OCI-LY1 (cell line): Measurements from ENCODE around the gene GCDH.

ENCODE experiments used
- H2AFZ ChIP-seq: fragments of 200-600 bp; sonication (generic), shearing (Covaris generic); 2 replicates; pipeline ENCODE4 v1.6.0; 2014; ENCODE audit warnings: antibody characterized with exemption, mild to moderate bottlenecking, low read length
- H3F3A ChIP-seq: fragments of 200-600 bp; sonication (generic), shearing (Covaris generic); 2 replicates; pipeline ENCODE4 v1.6.0; 2014; ENCODE audit warnings: mild to moderate bottlenecking, antibody characterized with exemption, low read length, moderate library complexity; ENCODE audit not compliant: insufficient read depth
- H3K27ac ChIP-seq: fragments of 200-600 bp; sonication (generic); 2 replicates; pipeline ENCODE4 v1.5.1; 2014; ENCODE audit warnings: low read length, mixed run types, mild to moderate bottlenecking, low read depth; ENCODE audit not compliant: poor library complexity, severe bottlenecking
- H3K27me3 ChIP-seq: fragments of 200-600 bp; sonication (generic); 2 replicates; pipeline ENCODE4 v1.6.0; 2014; ENCODE audit warnings: antibody characterized with exemption, mild to moderate bottlenecking, low read length, moderate library complexity; ENCODE audit not compliant: insufficient read depth
- H3K36me3 ChIP-seq: fragments of 200-600 bp; sonication (generic); 2 replicates; pipeline ENCODE4 v1.6.1; 2014; ENCODE audit warnings: mild to moderate bottlenecking, antibody characterized with exemption, low read length, moderate library complexity, mixed read lengths; ENCODE audit not compliant: insufficient read depth
- H3K4me1 ChIP-seq: fragments of 200-600 bp; sonication (generic); 2 replicates; pipeline ENCODE4 v1.5.1; 2014; ENCODE audit warnings: mild to moderate bottlenecking, low read length, moderate library complexity; ENCODE audit not compliant: insufficient read depth, severe bottlenecking
- H3K4me2 ChIP-seq: fragments of 200-600 bp; sonication (generic), shearing (Covaris generic); 2 replicates; pipeline ENCODE4 v1.6.1; 2014; ENCODE audit warnings: low read length
- H3K4me3 ChIP-seq: fragments of 200-600 bp; sonication (generic); 2 replicates; pipeline ENCODE4 v1.5.1; 2014; ENCODE audit warnings: low read length, low read depth, mild to moderate bottlenecking, mixed read lengths; ENCODE audit not compliant: poor library complexity, severe bottlenecking
- H3K79me2 ChIP-seq: fragments of 200-600 bp; shearing (Covaris generic); 2 replicates; pipeline ENCODE4 v1.6.1; 2016; ENCODE audit warnings: mixed run types, low read length, mixed read lengths; ENCODE audit not compliant: insufficient read depth
- H3K9ac ChIP-seq: fragments of 200-600 bp; sonication (generic), shearing (Covaris generic); 2 replicates; pipeline ENCODE4 v1.6.1; 2014; ENCODE audit warnings: mild to moderate bottlenecking, low read length, mixed read lengths
- H3K9me2 ChIP-seq: fragments of 200-600 bp; sonication (generic), shearing (Covaris generic); 2 replicates; pipeline ENCODE4 v1.6.1; 2014; ENCODE audit warnings: low read depth, mild to moderate bottlenecking, low read length, mixed read lengths
- H3K9me3 ChIP-seq: fragments of 200-600 bp; shearing (Covaris generic); 2 replicates; pipeline ENCODE4 v1.6.1; 2014; ENCODE audit warnings: low read length, mixed read lengths
- H4K20me1 ChIP-seq: fragments of 200-600 bp; sonication (generic), shearing (Covaris generic); 2 replicates; pipeline ENCODE4 v1.6.0; 2016; ENCODE audit warnings: mild to moderate bottlenecking, low read length; ENCODE audit not compliant: insufficient read depth
- EZH2 ChIP-seq: fragments of 200-600 bp; sonication (generic), shearing (Covaris generic); IDR thresholded peaks from 2 replicates; pipeline ENCODE4 v1.8.0; 2017; ENCODE audit warnings: borderline replicate concordance, mixed run types, mild to moderate bottlenecking, antibody characterized with exemption, low read length, moderate library complexity, mixed read lengths
- TF ChIP-seq, protein P1 (sequence below): fragments of 200-600 bp; sonication (generic), shearing (Covaris generic); IDR thresholded peaks from 2 replicates; pipeline ENCODE4 v1.5.1; 2017; ENCODE audit warnings: mild to moderate bottlenecking, antibody characterized with exemption, low read length, moderate library complexity, mixed read lengths

GCDH gene

DNA sequence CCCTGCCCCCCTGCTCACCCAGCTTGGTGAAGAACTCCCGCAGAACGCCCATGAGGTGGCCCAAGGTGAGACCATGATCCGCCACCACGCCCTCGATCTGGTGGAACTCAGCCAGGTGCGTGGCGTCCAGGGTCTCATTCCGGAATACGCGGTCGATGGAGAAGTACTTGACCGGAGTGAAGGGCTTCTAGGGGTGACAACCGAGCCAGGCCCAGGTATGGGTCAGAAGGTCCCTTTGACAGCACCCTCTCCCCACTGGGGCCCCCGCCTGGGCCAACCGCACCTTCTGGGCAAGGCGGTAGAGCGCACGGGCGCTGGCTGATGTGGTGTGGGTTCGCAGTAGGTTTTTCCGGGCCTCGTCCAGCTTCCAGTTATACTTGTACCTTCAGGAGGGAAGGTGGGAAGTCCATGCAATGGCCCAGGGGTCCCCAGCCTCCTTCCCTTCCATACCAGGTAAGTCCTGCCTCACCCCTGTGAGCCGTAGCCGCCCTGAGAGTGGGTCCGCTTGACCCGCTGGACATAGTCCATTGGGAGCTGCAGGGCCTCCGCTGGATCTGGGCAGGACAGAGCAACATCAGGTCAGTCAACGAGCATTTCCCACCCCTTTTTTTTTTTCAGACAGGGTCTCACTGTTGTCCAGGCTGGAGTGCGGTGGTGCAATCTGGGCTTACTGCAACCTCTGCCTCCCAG lies 33.8 kb downstream of the GCDH start:
- H3K27ac ChIP-seq: no peak overlapping the region
- no peak overlapping the region for H3K9ac ChIP-seq
- H4K20me1 ChIP-seq: no peaks in the 10 kb centered on the region
- no peaks in the 10 kb centered on the region for H3K27me3 ChIP-seq
- H3K9me2 ChIP-seq: no peaks in the 10 kb centered on the region
- no peak overlapping the region for H2AFZ ChIP-seq
- H3K4me1 ChIP-seq: no peaks in the 10 kb centered on the region
- H3K4me3 ChIP-seq: no peak overlapping the region
- peaks cover 9% of the 10 kb centered on the region for H3F3A ChIP-seq
- H3K36me3 ChIP-seq: peaks cover 76% of the 10 kb centered on the region
- no peak overlapping the region for H3K4me2 ChIP-seq
- TF ChIP-seq EZH2: no peak
- no peaks in the 10 kb centered on the region for H3K79me2 ChIP-seq
- H3K9me3 ChIP-seq: no peaks in the 10 kb centered on the region

GRCh38 chr19:12930002-12930645 lies 39.2 kb downstream of the GCDH start:
- Histone ChIP-seq H3K9ac (no peak overlapping the region), H4K20me1 (no peaks in the 10 kb centered on the region), H3K79me2 (peaks cover 21% of the 10 kb centered on the region), H3K36me3 (peaks cover 63% of the 10 kb centered on the region), H3K4me2 (no peak overlapping the region), H3K27me3 (no peaks in the 10 kb centered on the region), H3K4me1 (peaks cover 23% of the 10 kb centered on the region), H3K4me3 (no peak overlapping the region), H3K9me2 (no peaks in the 10 kb centered on the region), H3F3A (no peaks in the 10 kb centered on the region), H3K9me3 (no peaks in the 10 kb centered on the region), H2AFZ (no peak overlapping the region), H3K27ac (no peak overlapping the region)
- TF ChIP-seq, protein P1, sequence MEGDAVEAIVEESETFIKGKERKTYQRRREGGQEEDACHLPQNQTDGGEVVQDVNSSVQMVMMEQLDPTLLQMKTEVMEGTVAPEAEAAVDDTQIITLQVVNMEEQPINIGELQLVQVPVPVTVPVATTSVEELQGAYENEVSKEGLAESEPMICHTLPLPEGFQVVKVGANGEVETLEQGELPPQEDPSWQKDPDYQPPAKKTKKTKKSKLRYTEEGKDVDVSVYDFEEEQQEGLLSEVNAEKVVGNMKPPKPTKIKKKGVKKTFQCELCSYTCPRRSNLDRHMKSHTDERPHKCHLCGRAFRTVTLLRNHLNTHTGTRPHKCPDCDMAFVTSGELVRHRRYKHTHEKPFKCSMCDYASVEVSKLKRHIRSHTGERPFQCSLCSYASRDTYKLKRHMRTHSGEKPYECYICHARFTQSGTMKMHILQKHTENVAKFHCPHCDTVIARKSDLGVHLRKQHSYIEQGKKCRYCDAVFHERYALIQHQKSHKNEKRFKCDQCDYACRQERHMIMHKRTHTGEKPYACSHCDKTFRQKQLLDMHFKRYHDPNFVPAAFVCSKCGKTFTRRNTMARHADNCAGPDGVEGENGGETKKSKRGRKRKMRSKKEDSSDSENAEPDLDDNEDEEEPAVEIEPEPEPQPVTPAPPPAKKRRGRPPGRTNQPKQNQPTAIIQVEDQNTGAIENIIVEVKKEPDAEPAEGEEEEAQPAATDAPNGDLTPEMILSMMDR: no peak
- no peak for TF ChIP-seq EZH2

- H4K20me1 ChIP-seq: no peaks in the 10 kb centered on the region
- H3K4me3 ChIP-seq: peak overlapping the region; percentile 97
- no peaks in the 10 kb centered on the region for H3K27me3 ChIP-seq
- peak overlapping the region; percentile 98 for H3K4me2 ChIP-seq
- no peak overlapping the region for H2AFZ ChIP-seq
- peak overlapping the region; percentile 50 for H3K27ac ChIP-seq
- no peaks in the 10 kb centered on the region for H3K9me3 ChIP-seq
- H3K79me2 ChIP-seq: peaks cover 21% of the 10 kb centered on the region
- no peaks in the 10 kb centered on the region for H3K9me2 ChIP-seq
- H3K4me1 ChIP-seq: peaks cover 39% of the 10 kb centered on the region
- peak overlapping the region; percentile 98 for H3K9ac ChIP-seq
- H3F3A ChIP-seq: peaks cover 14% of the 10 kb centered on the region
- H3K36me3 ChIP-seq: peaks cover 39% of the 10 kb centered on the region
- TF ChIP-seq EZH2: no peak
- TF ChIP-seq, protein P1: no peak
Observed at GRCh38 chr19:12932392-12933286, 41.7 kb downstream of the GCDH start.
